NT2/D1 (cell line): ENCODE measurements around the gene DRG1.

Source experiments
- DNase-seq: peaks from one replicate; pipeline ENCODE4 v3.0.0-alpha.2; 2011; ENCODE audit warnings: low read depth, low spot score
- H3K27me3 ChIP-seq: 2 replicates; pipeline ENCODE4 v1.6.0; 2011; ENCODE audit warnings: mild to moderate bottlenecking; ENCODE audit not compliant: insufficient read length, insufficient read depth
- H3K36me3 ChIP-seq: 2 replicates; pipeline ENCODE4 v1.6.1; 2011; ENCODE audit warnings: mild to moderate bottlenecking, low read length, mixed read lengths; ENCODE audit not compliant: insufficient read depth, insufficient read length
- H3K4me1 ChIP-seq: 2 replicates; pipeline ENCODE4 v1.5.1; 2011; ENCODE audit not compliant: insufficient read depth, insufficient read length
- H3K4me3 ChIP-seq: 2 replicates; pipeline ENCODE4 v1.5.1; 2011; ENCODE audit warnings: low read depth; ENCODE audit not compliant: insufficient read length
- H3K9ac ChIP-seq: 2 replicates; pipeline ENCODE4 v1.6.0; 2011; ENCODE audit warnings: low read depth; ENCODE audit not compliant: insufficient read length
- H3K9me3 ChIP-seq: 2 replicates; pipeline ENCODE4 v1.5.1; 2011; ENCODE audit warnings: mild to moderate bottlenecking, low read length; ENCODE audit not compliant: insufficient read depth
- SUZ12 ChIP-seq: IDR thresholded peaks from 2 replicates; pipeline ENCODE4 v1.6.1; 2011; ENCODE audit not compliant: insufficient read length, insufficient read depth; ENCODE audit errors: extremely low read depth
- YY1 ChIP-seq: IDR thresholded peaks from 2 replicates; pipeline ENCODE4 v1.6.1; 2011; ENCODE audit not compliant: insufficient read length, insufficient read depth
- ZNF274 ChIP-seq: IDR thresholded peaks from 2 replicates; pipeline ENCODE4 v1.6.1; 2011; ENCODE audit warnings: mild to moderate bottlenecking, low read depth, low read length

DRG1 gene

GRCh38 chr22:31425331-31426050 lies 26.1 kb downstream of the DRG1 start:
- no peak for TF ChIP-seq YY1
- TF ChIP-seq ZNF274 = no peak
- TF ChIP-seq SUZ12 = no peak
- Histone ChIP-seq H3K9me3 (no peaks in the 10 kb centered on the region), H3K9ac (no peak overlapping the region), H3K4me3 (no peak overlapping the region), H3K27me3 (no peaks in the 10 kb centered on the region), H3K36me3 (peaks cover 77% of the 10 kb centered on the region), H3K4me1 (no peaks in the 10 kb centered on the region)
- no peak for DNase-seq

DNA sequence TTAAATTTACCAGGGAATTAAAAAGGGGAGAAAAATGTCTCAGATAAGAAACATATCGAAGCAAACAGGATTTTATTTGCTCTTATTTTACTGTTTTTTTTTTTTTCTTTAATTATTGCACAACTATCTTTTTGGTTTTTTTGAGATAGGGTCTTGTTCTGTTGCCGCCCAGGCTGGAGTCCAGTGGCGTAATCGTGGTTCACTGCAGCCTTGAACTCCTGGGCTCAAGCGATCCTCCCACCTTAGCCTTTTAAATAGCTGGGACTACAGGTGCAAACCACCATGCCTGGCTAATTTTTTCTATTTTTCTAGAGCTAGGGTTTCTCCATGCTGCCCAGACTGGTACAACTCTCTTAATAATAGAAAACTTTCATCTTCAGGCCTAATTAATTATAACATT lies 32.5 kb downstream of the DRG1 start:
- H3K27me3 ChIP-seq = no peaks in the 10 kb centered on the region
- no peak for DNase-seq
- no peaks in the 10 kb centered on the region for H3K4me1 ChIP-seq
- no peaks in the 10 kb centered on the region for H3K9me3 ChIP-seq
- no peak overlapping the region for H3K4me3 ChIP-seq
- TF ChIP-seq SUZ12 (no peak), YY1 (no peak), ZNF274 (no peak)
- H3K36me3 ChIP-seq = peaks cover 74% of the 10 kb centered on the region
- H3K9ac ChIP-seq = no peak overlapping the region

DNA sequence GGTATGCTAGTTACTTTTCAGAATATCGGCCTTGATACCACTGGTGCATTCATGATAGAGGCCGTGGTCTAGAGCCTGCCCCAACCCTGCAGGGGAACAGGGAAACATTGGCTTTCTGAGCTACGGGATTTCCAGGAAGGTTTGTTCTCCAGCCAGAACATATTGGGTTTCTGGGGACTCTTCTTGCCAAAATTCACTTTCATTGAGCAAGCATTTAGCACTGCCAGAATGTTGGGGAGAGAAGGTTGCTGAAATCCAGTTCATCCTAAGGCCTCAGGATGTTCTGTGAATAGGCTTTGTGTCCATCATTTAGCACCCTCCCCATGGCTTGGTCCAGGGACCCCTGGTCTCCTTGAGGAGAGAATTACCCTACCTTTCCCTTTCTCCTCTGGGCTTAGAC lies 36.7 kb downstream of the DRG1 start:
- TF ChIP-seq SUZ12 (no peak), ZNF274 (no peak), YY1 (no peak)
- no peak for DNase-seq
- Histone ChIP-seq H3K4me1 (no peaks in the 10 kb centered on the region), H3K36me3 (peaks cover 78% of the 10 kb centered on the region), H3K9me3 (no peaks in the 10 kb centered on the region), H3K27me3 (no peaks in the 10 kb centered on the region), H3K9ac (no peak overlapping the region), H3K4me3 (no peak overlapping the region)

GRCh38 chr22:31439808-31440207 lies 40.4 kb downstream of the DRG1 start:
- Histone ChIP-seq H3K9ac (no peak overlapping the region), H3K4me3 (no peak overlapping the region), H3K9me3 (no peaks in the 10 kb centered on the region), H3K36me3 (peaks cover 88% of the 10 kb centered on the region), H3K27me3 (no peaks in the 10 kb centered on the region), H3K4me1 (no peaks in the 10 kb centered on the region)
- TF ChIP-seq YY1 (no peak), ZNF274 (no peak), SUZ12 (no peak)
- no peak for DNase-seq

GRCh38 chr22:31440681-31441080 lies 41.3 kb downstream of the DRG1 start:
- Histone ChIP-seq H3K36me3 (peaks cover 88% of the 10 kb centered on the region), H3K4me3 (no peak overlapping the region), H3K4me1 (no peaks in the 10 kb centered on the region), H3K9ac (no peak overlapping the region), H3K9me3 (no peaks in the 10 kb centered on the region), H3K27me3 (no peaks in the 10 kb centered on the region)
- TF ChIP-seq ZNF274 (no peak), SUZ12 (no peak), YY1 (no peak)
- DNase-seq = no peak

- Histone ChIP-seq H3K27me3 (no peaks in the 10 kb centered on the region), H3K4me1 (no peaks in the 10 kb centered on the region), H3K9ac (no peak overlapping the region), H3K4me3 (no peak overlapping the region), H3K36me3 (peaks cover 87% of the 10 kb centered on the region), H3K9me3 (no peaks in the 10 kb centered on the region)
- TF ChIP-seq SUZ12 = no peak
- no peak for DNase-seq
These were observed 42.2 kb downstream of the DRG1 start for GRCh38 chr22:31441652-31442051.

DNA sequence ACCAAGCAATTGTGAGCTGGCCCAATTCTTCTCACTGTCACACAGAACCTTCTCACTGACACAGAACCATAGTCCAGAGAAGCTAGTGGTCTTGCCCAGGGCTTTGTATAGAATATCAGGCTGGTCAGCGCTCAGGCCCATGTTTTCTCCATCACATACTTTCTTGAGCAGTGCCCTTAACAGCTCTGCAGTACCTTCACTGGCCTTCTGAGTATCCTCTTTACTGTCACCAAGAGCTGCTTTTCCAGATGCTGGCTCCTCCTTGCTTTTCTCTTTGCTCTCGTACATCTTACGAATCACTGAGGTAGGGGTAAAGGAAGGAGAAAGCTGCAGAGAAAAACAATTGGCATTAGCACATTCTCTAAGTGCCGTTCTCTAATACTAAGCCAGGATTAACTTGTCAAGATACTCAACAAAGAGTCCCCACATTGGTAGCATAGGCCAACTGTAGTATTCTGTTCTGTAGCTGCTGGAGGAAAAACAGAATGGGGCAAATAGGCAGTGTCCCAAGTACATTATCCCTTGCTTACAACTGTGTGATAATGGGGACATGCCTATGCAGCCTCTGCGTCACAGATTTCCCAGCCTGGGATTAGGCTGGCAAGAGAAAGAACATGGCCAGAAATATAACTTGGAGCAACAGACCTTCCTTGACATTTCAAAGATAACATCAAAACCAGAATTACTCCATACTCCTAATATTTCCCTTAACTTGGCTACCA lies 43.5 kb downstream of the DRG1 start:
- no peak for TF ChIP-seq YY1
- no peak for TF ChIP-seq ZNF274
- TF ChIP-seq SUZ12 = no peak
- Histone ChIP-seq H3K9me3 (no peaks in the 10 kb centered on the region), H3K27me3 (no peaks in the 10 kb centered on the region), H3K4me3 (no peak overlapping the region), H3K36me3 (peaks cover 88% of the 10 kb centered on the region), H3K9ac (no peak overlapping the region), H3K4me1 (no peaks in the 10 kb centered on the region)
- DNase-seq = peak; percentile 27
